Stimulated activated CD4-positive, alpha-beta T cell treated with anti-CD3 and anti-CD28 coated beads, Interleukin-1b, Interleukin-23, amount 100 ng/mL, for 24 hours (primary cell): ENCODE data around the gene FAM110A.
"Not testable (repeated sequence)": the region's sequence is repeated elsewhere in the genome, so short reads cannot be mapped to it uniquely, and the experiment has no call there.

ENCODE experiments used
- DNase-seq, 4 experiments: peaks; one replicate each; pipeline ENCODE4 v3.0.0-alpha.2; 2020; ENCODE audit warnings: low read depth in 4 of 4, low spot score in 1 of 4

Gene FAM110A

GRCh38 chr20:833450-834150 is at the start of gene FAM110A:
Gene FAM110A, plus strand, starts transcription at chr20:833715. Its CDS starts 11,090 bp downstream, at chr20:844805.
- peak; percentile 86 to 91 (median 89) for DNase-seq

- no peak for DNase-seq
Measured at GRCh38 chr20:787825-788224, 45.7 kb upstream of the FAM110A start.

GRCh38 chr20:791056-791455 is 42.5 kb upstream of the FAM110A start:
- no peak for DNase-seq

GRCh38 chr20:792248-792647 is 41.3 kb upstream of the FAM110A start:
- no peak for DNase-seq

- no peak for DNase-seq
Measured at GRCh38 chr20:796921-797320, 36.6 kb upstream of the FAM110A start.

- DNase-seq = not testable (repeated sequence)
Measured at GRCh38 chr20:798746-799145, 34.8 kb upstream of the FAM110A start.

- not testable (repeated sequence) for DNase-seq
Measured at GRCh38 chr20:800026-800425, 33.5 kb upstream of the FAM110A start.

- no peak for DNase-seq
Measured at GRCh38 chr20:801678-802077, 31.8 kb upstream of the FAM110A start.

- no peak for DNase-seq
Measured at GRCh38 chr20:805713-806112, 27.8 kb upstream of the FAM110A start.

GRCh38 chr20:811776-812434 is 21.6 kb upstream of the FAM110A start:
- DNase-seq = not testable (repeated sequence)

- not testable (repeated sequence) for DNase-seq
Measured at GRCh38 chr20:812435-812814, 21.1 kb upstream of the FAM110A start.

- no peak for DNase-seq
Measured at GRCh38 chr20:813390-813789, 20.1 kb upstream of the FAM110A start.

GRCh38 chr20:815226-815625 is 18.3 kb upstream of the FAM110A start:
- no peak for DNase-seq

- DNase-seq = peak; percentile 21 to 57 (median 50)
Measured at GRCh38 chr20:815914-816606, 17.5 kb upstream of the FAM110A start.

- DNase-seq = no peak
Measured at GRCh38 chr20:818001-818664, 15.4 kb upstream of the FAM110A start.

- DNase-seq = no peak
Measured at GRCh38 chr20:819680-820322, 13.7 kb upstream of the FAM110A start.

- no peak for DNase-seq
Measured at GRCh38 chr20:820323-820953, 13.1 kb upstream of the FAM110A start.

GRCh38 chr20:821046-821730 is 12.3 kb upstream of the FAM110A start:
- DNase-seq = no peak

- no peak for DNase-seq
Measured at GRCh38 chr20:821731-822065, 11.8 kb upstream of the FAM110A start.
